ENCODE results near the gene C15orf40.
"Not testable (repeated sequence)": the region's sequence is repeated elsewhere in the genome, so short reads cannot be mapped to it uniquely, and the experiment has no call there.

Gene C15orf40

GRCh38 chr15:83011271-83012075 is at the start of gene C15orf40:
TSS of gene C15orf40 (minus strand) at chr15:83011639. CDS start at chr15:83011607, 32 bp downstream.
- peak; percentile 69 to 72 for DNase-seq (ENCODE audit: low read depth in 2 of 2)

DNA sequence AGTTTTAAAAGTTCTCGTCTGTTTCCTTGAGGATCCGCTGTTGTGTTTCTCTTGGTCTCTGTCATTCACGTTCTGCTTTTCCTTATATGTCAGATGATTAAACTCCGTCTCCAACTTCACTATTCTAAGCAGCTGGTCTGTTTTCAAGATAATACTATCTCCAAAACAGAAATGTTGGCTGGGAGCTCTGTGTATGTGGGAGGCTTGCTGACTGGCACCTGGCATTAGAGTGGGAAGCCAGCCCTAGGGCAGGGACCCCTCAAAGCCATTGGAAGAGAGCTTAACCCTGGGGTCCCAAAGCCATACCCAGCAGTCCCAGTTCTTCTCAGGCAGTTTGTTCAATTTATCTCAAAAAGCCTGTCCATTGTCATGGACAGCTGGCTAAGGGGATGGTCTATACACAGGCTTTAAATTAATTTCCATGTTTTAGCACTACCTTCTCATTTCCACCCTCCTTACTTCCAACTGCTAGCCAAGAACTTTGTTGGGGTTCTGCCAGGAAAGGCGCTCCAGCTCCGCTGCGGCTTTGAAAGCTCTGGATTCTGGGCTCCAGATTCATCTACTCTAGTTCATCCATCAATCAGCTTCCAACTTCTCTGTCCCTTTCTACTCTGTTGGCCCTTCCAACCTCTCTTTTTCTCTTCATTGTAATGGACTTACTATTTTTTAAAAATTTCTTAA is 46.4 kb upstream of the C15orf40 start:
- no peak for DNase-seq (ENCODE audit: low read depth in 2 of 2)

- DNase-seq (ENCODE audit: low read depth in 2 of 2), result no peak
Observed at GRCh38 chr15:83057002-83057401, 45.6 kb upstream of the C15orf40 start.

- DNase-seq (ENCODE audit: low read depth in 2 of 2), result no peak
Observed at GRCh38 chr15:83053151-83053550, 41.7 kb upstream of the C15orf40 start.

- no peak for DNase-seq (ENCODE audit: low read depth in 2 of 2)
Observed at GRCh38 chr15:83046558-83047127, 35.2 kb upstream of the C15orf40 start.

DNA sequence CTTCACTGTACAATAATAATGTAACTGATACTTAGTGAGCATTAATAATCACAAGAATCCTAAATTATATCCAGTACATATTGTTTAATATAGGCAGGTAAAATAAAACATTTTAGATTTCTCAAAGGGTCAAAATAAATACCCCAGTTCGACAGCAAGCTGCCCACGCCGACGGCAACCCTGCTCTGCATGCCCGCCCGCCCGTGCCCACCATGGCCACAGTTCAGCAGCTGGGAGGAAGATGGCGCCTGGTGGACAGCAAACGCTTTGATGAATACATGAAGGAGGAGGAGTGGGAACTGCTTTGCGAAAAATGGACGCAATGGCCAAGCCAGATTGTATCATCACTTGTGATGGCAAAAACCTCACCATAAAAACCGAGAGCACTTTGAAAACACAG is 32.7 kb upstream of the C15orf40 start:
- no peak for DNase-seq (ENCODE audit: low read depth in 2 of 2)

DNA sequence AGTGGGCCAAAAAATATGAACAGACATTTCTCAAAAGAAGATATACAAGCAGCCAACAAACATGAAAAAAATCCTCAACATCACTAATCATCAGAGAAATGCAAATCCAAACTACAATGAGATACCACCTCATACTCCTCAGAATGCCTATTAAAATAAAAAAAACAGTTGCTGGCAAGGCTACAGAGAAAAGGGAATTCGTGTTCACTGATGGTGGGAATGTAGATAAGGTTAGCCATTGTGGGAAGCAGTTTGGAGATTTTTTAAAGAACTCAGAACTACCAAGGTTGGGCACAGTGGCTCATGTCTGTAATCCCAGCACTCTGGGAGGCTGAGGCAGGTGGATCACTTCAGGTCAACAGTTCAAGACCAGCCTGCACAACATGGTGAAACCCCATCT is 27.8 kb upstream of the C15orf40 start:
- no peak for DNase-seq (ENCODE audit: low read depth in 2 of 2)

DNA sequence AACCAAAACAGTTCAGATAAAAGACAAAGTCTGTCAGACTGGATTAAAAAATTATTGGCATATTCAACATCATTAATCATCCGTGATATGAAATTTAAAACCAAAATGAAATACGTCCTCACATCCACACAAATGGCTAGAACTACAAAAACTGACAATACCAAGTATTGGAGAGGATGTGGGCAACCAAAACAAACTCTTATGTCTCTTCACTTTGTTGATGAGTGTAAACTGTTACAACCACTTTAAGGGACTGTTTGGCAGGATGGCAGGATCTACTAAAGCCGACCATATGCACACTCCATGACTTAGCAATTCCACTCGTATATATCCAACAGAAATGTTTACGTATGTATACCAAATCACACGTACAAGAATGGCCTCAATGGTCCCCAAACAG is 24.8 kb upstream of the C15orf40 start:
- no peak for DNase-seq (ENCODE audit: low read depth in 2 of 2)

DNA sequence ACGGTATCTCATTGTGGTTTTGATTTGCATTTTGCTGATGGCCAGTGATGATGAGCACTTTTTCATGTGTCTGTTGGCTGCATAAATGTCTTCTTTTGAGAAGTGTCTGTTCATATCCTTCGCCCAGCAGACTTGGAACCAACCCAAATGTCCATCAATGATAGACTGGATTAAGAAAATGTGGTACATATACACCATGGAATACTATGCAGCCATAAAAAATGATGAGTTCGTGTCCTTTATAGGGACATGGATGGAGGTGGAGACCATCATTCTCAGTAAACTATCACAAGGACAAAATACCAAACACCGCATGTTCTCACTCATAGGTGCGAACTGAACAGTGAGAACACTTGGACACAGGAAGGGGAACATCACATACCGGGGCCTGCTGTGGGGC is 19.8 kb upstream of the C15orf40 start:
- not testable (repeated sequence) for DNase-seq (ENCODE audit: low read depth in 2 of 2)

- DNase-seq (ENCODE audit: low read depth in 2 of 2), result no peak
Observed at GRCh38 chr15:83030021-83030420, 18.6 kb upstream of the C15orf40 start.

- no peak for DNase-seq (ENCODE audit: low read depth in 2 of 2)
Observed at GRCh38 chr15:83018436-83018835, 7.0 kb upstream of the C15orf40 start.

DNA sequence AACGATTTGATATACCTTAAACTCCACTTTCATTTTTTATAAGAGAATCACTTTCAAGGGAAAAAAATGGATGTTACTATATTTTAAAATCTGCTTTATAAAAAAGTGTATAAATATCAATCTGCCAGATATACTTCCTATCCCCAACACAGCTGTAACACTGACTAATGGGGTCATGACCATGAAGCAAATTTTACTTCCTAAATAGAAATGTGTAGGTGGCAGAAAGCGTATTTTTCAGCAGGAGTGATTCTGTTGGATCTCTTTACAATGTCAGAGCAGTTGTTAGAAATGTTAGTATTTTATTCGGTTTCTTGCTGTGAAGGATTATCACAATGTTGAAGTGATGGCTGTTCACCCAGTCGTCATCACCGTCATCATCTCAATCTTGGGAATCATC is 5.5 kb upstream of the C15orf40 start:
- no peak for DNase-seq (ENCODE audit: low read depth in 2 of 2)

GRCh38 chr15:83015361-83015760 is 3.9 kb upstream of the C15orf40 start:
- no peak for DNase-seq (ENCODE audit: low read depth in 2 of 2)

GRCh38 chr15:83014205-83014653 is 2.8 kb upstream of the C15orf40 start:
- no peak for DNase-seq (ENCODE audit: low read depth in 2 of 2)

GRCh38 chr15:83012636-83013035 is 1.2 kb upstream of the C15orf40 start:
- DNase-seq (ENCODE audit: low read depth in 2 of 2), result no peak

GRCh38 chr15:83012076-83012426 is 612 bp upstream of the C15orf40 start:
- DNase-seq (ENCODE audit: low read depth in 2 of 2), result no peak

- peak; percentile 52 to 54 for DNase-seq (ENCODE audit: low read depth in 2 of 2)
Observed at GRCh38 chr15:83010709-83011270, 649 bp downstream of the C15orf40 start.

GRCh38 chr15:83000672-83001031 is 10.8 kb downstream of the C15orf40 start:
- not testable (repeated sequence) for DNase-seq (ENCODE audit: low read depth in 2 of 2)

DNA sequence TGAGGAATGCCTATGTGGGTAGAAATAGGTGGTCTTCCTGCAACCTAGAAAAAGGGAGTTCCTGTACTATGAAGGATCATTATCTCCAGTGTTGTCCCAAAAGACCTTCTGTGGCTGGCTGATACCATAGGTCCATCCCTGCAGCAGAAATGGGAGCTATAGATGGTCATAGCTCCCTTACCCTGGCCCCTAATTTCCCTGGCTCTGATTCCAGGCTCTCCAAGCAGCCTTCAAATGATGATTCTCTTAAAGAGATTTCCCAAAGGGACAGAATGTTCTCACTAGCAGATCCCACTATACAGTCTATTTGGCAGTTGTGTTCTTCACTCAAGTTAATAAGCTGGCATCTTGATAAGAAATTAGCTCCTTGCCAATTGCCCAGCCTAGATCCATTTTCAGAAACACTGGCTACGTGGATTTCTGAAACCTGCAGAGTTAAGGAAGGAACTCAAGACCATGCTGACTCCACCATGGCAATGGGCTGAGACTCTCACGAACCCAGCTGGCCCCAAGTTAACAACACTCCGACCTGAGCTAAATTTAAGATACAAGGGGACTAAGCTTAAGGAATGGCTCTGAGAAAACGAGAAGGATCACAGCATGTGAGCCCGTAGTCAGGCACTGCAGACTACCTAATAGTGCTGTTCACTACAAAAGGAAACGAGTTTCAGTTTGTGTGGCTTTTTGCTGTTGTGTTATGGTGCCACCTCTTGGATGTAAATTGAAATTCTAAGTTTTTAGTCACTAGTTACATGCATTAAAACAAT is 11.4 kb downstream of the C15orf40 start:
- no peak for DNase-seq (ENCODE audit: low read depth in 2 of 2)

- no peak for DNase-seq (ENCODE audit: low read depth in 2 of 2)
Observed at GRCh38 chr15:82999426-82999825, 12.0 kb downstream of the C15orf40 start.

DNA sequence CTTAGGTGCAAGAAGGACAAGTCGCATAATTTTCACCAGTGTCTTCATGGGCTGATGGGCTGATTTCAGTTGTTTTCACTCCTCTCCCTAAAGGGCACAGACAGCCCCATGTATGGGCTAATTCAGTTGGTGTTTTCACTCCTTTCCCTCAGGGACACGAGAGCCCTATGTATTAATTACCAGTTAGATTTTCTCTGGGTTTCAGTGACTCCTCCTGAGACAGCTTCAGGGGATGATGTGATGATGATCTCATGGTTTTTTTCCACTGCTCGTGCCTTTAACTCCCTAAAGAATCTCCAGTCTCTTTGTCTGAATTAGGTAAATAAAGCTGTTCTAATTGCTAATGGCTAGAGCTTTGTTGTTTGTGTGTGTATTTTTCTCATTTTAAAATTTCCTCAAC is 15.5 kb downstream of the C15orf40 start:
- no peak for DNase-seq (ENCODE audit: low read depth in 2 of 2)

DNA sequence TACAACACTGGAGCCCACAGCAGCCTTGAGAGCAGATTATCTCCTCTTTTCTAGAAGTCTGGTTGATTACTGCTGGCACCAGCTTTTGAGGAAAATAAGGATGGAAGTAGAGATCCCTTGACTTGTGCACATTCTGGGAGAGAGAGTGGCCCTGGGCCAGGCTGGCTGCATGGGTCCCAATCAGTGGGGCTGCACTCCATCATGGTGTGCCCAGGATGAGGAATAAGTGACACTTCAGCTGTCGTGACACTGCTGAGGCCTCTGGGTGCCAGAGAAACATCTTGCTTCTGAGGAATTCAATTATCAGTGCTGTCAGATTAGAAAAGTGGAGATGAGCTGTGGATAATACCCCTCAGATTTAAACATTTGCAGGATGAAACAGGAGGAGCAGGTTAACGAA is 16.4 kb downstream of the C15orf40 start:
- no peak for DNase-seq (ENCODE audit: low read depth in 2 of 2)

Measured in activated CD8-positive, alpha-beta memory T cell treated with anti-CD3 and anti-CD28 coated beads for 4 hours (primary cell).